ENCODE measurements around the gene ZNF500. TPM values are rescaled to one million over a fixed set of nuclear protein-coding genes. Genes with fewer than 3 reads are reported as not detected.

The ZNF500 gene
- total and polyA plus RNA-seq, 2 of the 4 experiments (the other 2 are of a cell fraction), result 4.5 to 5.9 TPM

GRCh38 chr16:4792951-4793513, 26.1 kb upstream of the ZNF500 start:
- no peaks in the 10 kb centered on the region for H4K20me1 ChIP-seq (ENCODE audit: insufficient read depth, low read length)
- no peak overlapping the region for H3K4me2 ChIP-seq (ENCODE audit: low read depth, low read length)
- H2BK120ac ChIP-seq (ENCODE audit: low read depth, low read length), result no peak overlapping the region
- ChIA-PET POLR2A (ENCODE audit: unreplicated experiment) (no interaction called here), CTCF (no interaction called here)
- H2AK5ac ChIP-seq (ENCODE audit: low read depth, low read length), result no peak overlapping the region
- H3K56ac ChIP-seq (ENCODE audit: extremely low read depth, insufficient read depth, low read length), result no peak overlapping the region
- H3K4me1 ChIP-seq (ENCODE audit: control insufficient read depth, insufficient read depth, low read length), result no peaks in the 10 kb centered on the region
- H3K9ac ChIP-seq (ENCODE audit: low read depth, low read length), result no peak overlapping the region
- no peaks in the 10 kb centered on the region; the same call in 1 of the 2 replicates for H3K27me3 ChIP-seq (ENCODE audit: control insufficient read depth, insufficient read depth, low read length)
- no peak overlapping the region for H2BK5ac ChIP-seq (ENCODE audit: low read depth, low read length, poor library complexity, severe bottlenecking)
- dilution Hi-C loops (cut with HindIII; ENCODE audit: low sequenced_read_pairs, unreplicated experiment), result no loop called here
- intact Hi-C loops (cut with micrococcal nuclease), result no loop called here
- BruUV-seq (replicated peaks), result no TSS peak
- H4K91ac ChIP-seq (ENCODE audit: insufficient read depth, low read depth, low read length), result no peak overlapping the region
- H3K9me1 ChIP-seq (ENCODE audit: insufficient read depth, low read length), result 0 out of 2 replicates have a peak, but pooled peaks cover 3% of the 10 kb centered on the region
- no peak overlapping the region for H3K27ac ChIP-seq (ENCODE audit: insufficient read depth, low read length)
- H2BK20ac ChIP-seq (ENCODE audit: low read depth, low read length), result no peak overlapping the region
- H2AFZ ChIP-seq (replicated peaks; ENCODE audit: low read length, poor library complexity), result no peak overlapping the region
- no peak overlapping the region for H2AK9ac ChIP-seq (replicated peaks; ENCODE audit: low read depth, low read length, poor library complexity)
- WGBS, 2 experiments (ENCODE audit: extremely low coverage in 2 of 2, insufficient read length in 1 of 2), result 90% methylated on average over 2 of the region's 13 CpGs; no CpG with 5 or more reads in 1 of the 2 experiments
- no peak for TF ChIP-seq NFE2L2 (IDR thresholded peaks at IDR 0.05; ENCODE audit: low read depth, low read length)
- H3K9me3 ChIP-seq (ENCODE audit: control insufficient read depth, insufficient read depth, low read length), result no peaks in the 10 kb centered on the region
- no peak overlapping the region for H3K4ac ChIP-seq (ENCODE audit: low read depth, low read length)
- no peak overlapping the region for H3K4me3 ChIP-seq (ENCODE audit: insufficient read depth, low read depth, low read length)
- no peak overlapping the region for H4K8ac ChIP-seq (ENCODE audit: low read depth in 2 of 2, low read length in 2 of 2)
- H3K14ac ChIP-seq (replicated peaks; ENCODE audit: low read depth, low read length), result no peak overlapping the region
- no peaks in the 10 kb centered on the region for H3K36me3 ChIP-seq (ENCODE audit: control insufficient read depth, insufficient read depth, low read length)
- ATAC-seq (ENCODE audit: low read depth) (no peak), DNase-seq (no peak)
- in situ Hi-C loops (cut with MboI; ENCODE audit: low sequenced_read_pairs), result no loop called here
- no peaks in the 10 kb centered on the region for H3K79me1 ChIP-seq (ENCODE audit: low read depth in 1 of 2, low read length in 2 of 2)
- H3K18ac ChIP-seq (ENCODE audit: low read depth, low read length), result no peak overlapping the region
- H4K5ac ChIP-seq (ENCODE audit: low read depth, low read length), result no peak overlapping the region
- no peak overlapping the region for H2BK15ac ChIP-seq (ENCODE audit: low read depth, low read length)
- no peak overlapping the region for H3K23ac ChIP-seq (ENCODE audit: low read depth, low read length)
